ENCODE data around the gene COL5A2.

Gene COL5A2

GRCh38 chr2:189113963-189114362 lies 65.6 kb downstream of the COL5A2 start:
- DNase-seq = no peak
- no peaks in the 10 kb centered on the region for H3K4me1 ChIP-seq (ENCODE audit: control insufficient read depth, insufficient read depth, low read length, poor library complexity, severe bottlenecking)
- H3K27ac ChIP-seq (ENCODE audit: insufficient read depth, low read length, poor library complexity, severe bottlenecking) = no peak overlapping the region
- H3K9me3 ChIP-seq (ENCODE audit: control insufficient read depth, low read length) = no peaks in the 10 kb centered on the region
- no peaks in the 10 kb centered on the region for H3K36me3 ChIP-seq (ENCODE audit: control insufficient read depth, insufficient read depth, low read length)
- H3K27me3 ChIP-seq (replicated peaks; ENCODE audit: control insufficient read depth, insufficient read depth, low read length, poor library complexity, severe bottlenecking) = no peaks in the 10 kb centered on the region
- no peak overlapping the region for H3K4me3 ChIP-seq (ENCODE audit: insufficient read depth, low read depth, low read length, poor library complexity, severe bottlenecking)

GRCh38 chr2:189111063-189111715 lies 68.4 kb downstream of the COL5A2 start:
- H3K36me3 ChIP-seq (ENCODE audit: control insufficient read depth, insufficient read depth, low read length) = no peaks in the 10 kb centered on the region
- no peaks in the 10 kb centered on the region for H3K9me3 ChIP-seq (ENCODE audit: control insufficient read depth, low read length)
- H3K4me3 ChIP-seq (ENCODE audit: insufficient read depth, low read depth, low read length, poor library complexity, severe bottlenecking) = no peak overlapping the region
- DNase-seq = no peak
- H3K4me1 ChIP-seq (ENCODE audit: control insufficient read depth, insufficient read depth, low read length, poor library complexity, severe bottlenecking) = no peaks in the 10 kb centered on the region
- no peaks in the 10 kb centered on the region for H3K27me3 ChIP-seq (replicated peaks; ENCODE audit: control insufficient read depth, insufficient read depth, low read length, poor library complexity, severe bottlenecking)
- H3K27ac ChIP-seq (ENCODE audit: insufficient read depth, low read length, poor library complexity, severe bottlenecking) = no peak overlapping the region

GRCh38 chr2:189109921-189110397 lies 69.6 kb downstream of the COL5A2 start:
- H3K9me3 ChIP-seq (ENCODE audit: control insufficient read depth, low read length) = no peaks in the 10 kb centered on the region
- no peaks in the 10 kb centered on the region for H3K4me1 ChIP-seq (ENCODE audit: control insufficient read depth, insufficient read depth, low read length, poor library complexity, severe bottlenecking)
- no peak overlapping the region for H3K4me3 ChIP-seq (ENCODE audit: insufficient read depth, low read depth, low read length, poor library complexity, severe bottlenecking)
- no peaks in the 10 kb centered on the region for H3K27me3 ChIP-seq (replicated peaks; ENCODE audit: control insufficient read depth, insufficient read depth, low read length, poor library complexity, severe bottlenecking)
- no peak overlapping the region for H3K27ac ChIP-seq (ENCODE audit: insufficient read depth, low read length, poor library complexity, severe bottlenecking)
- H3K36me3 ChIP-seq (ENCODE audit: control insufficient read depth, insufficient read depth, low read length) = no peaks in the 10 kb centered on the region
- DNase-seq = no peak

- DNase-seq = no peak
- H3K27me3 ChIP-seq (replicated peaks; ENCODE audit: control insufficient read depth, insufficient read depth, low read length, poor library complexity, severe bottlenecking) = no peaks in the 10 kb centered on the region
Measured at GRCh38 chr2:189104934-189105333, 74.6 kb downstream of the COL5A2 start.

GRCh38 chr2:189102735-189103134 lies 76.8 kb downstream of the COL5A2 start:
- Histone ChIP-seq H3K9me3 (ENCODE audit: control insufficient read depth, low read length) (no peaks in the 10 kb centered on the region), H3K4me1 (ENCODE audit: control insufficient read depth, insufficient read depth, low read length, poor library complexity, severe bottlenecking) (no peaks in the 10 kb centered on the region), H3K27ac (ENCODE audit: insufficient read depth, low read length, poor library complexity, severe bottlenecking) (no peak overlapping the region), H3K36me3 (ENCODE audit: control insufficient read depth, insufficient read depth, low read length) (no peaks in the 10 kb centered on the region), H3K27me3 (replicated peaks; ENCODE audit: control insufficient read depth, insufficient read depth, low read length, poor library complexity, severe bottlenecking) (no peaks in the 10 kb centered on the region), H3K4me3 (ENCODE audit: insufficient read depth, low read depth, low read length, poor library complexity, severe bottlenecking) (no peak overlapping the region)
- DNase-seq = no peak

More at GRCh38 chr2:189104934-189105333, 74.6 kb downstream of the COL5A2 start:
- Histone ChIP-seq H3K4me1 (ENCODE audit: control insufficient read depth, insufficient read depth, low read length, poor library complexity, severe bottlenecking) (no peaks in the 10 kb centered on the region), H3K9me3 (ENCODE audit: control insufficient read depth, low read length) (no peaks in the 10 kb centered on the region), H3K36me3 (ENCODE audit: control insufficient read depth, insufficient read depth, low read length) (no peaks in the 10 kb centered on the region), H3K27ac (ENCODE audit: insufficient read depth, low read length, poor library complexity, severe bottlenecking) (no peak overlapping the region), H3K4me3 (ENCODE audit: insufficient read depth, low read depth, low read length, poor library complexity, severe bottlenecking) (no peak overlapping the region)

GRCh38 chr2:189097934-189098333 lies 81.6 kb downstream of the COL5A2 start:
- Histone ChIP-seq H3K9me3 (ENCODE audit: control insufficient read depth, low read length) (no peaks in the 10 kb centered on the region), H3K27me3 (replicated peaks; ENCODE audit: control insufficient read depth, insufficient read depth, low read length, poor library complexity, severe bottlenecking) (no peaks in the 10 kb centered on the region), H3K4me3 (ENCODE audit: insufficient read depth, low read depth, low read length, poor library complexity, severe bottlenecking) (no peak overlapping the region), H3K4me1 (ENCODE audit: control insufficient read depth, insufficient read depth, low read length, poor library complexity, severe bottlenecking) (no peaks in the 10 kb centered on the region), H3K36me3 (ENCODE audit: control insufficient read depth, insufficient read depth, low read length) (no peaks in the 10 kb centered on the region), H3K27ac (ENCODE audit: insufficient read depth, low read length, poor library complexity, severe bottlenecking) (no peak overlapping the region)
- DNase-seq = no peak

- Histone ChIP-seq H3K4me3 (ENCODE audit: insufficient read depth, low read depth, low read length, poor library complexity, severe bottlenecking) (no peak overlapping the region), H3K36me3 (ENCODE audit: control insufficient read depth, insufficient read depth, low read length) (no peaks in the 10 kb centered on the region), H3K9me3 (ENCODE audit: control insufficient read depth, low read length) (no peaks in the 10 kb centered on the region), H3K4me1 (ENCODE audit: control insufficient read depth, insufficient read depth, low read length, poor library complexity, severe bottlenecking) (no peaks in the 10 kb centered on the region), H3K27me3 (replicated peaks; ENCODE audit: control insufficient read depth, insufficient read depth, low read length, poor library complexity, severe bottlenecking) (no peaks in the 10 kb centered on the region), H3K27ac (ENCODE audit: insufficient read depth, low read length, poor library complexity, severe bottlenecking) (no peak overlapping the region)
- no peak for DNase-seq
Measured at GRCh38 chr2:189096769-189097447, 82.7 kb downstream of the COL5A2 start.

- DNase-seq = no peak
- Histone ChIP-seq H3K27me3 (replicated peaks; ENCODE audit: control insufficient read depth, insufficient read depth, low read length, poor library complexity, severe bottlenecking) (no peaks in the 10 kb centered on the region), H3K4me1 (ENCODE audit: control insufficient read depth, insufficient read depth, low read length, poor library complexity, severe bottlenecking) (no peaks in the 10 kb centered on the region), H3K9me3 (ENCODE audit: control insufficient read depth, low read length) (no peaks in the 10 kb centered on the region), H3K27ac (ENCODE audit: insufficient read depth, low read length, poor library complexity, severe bottlenecking) (no peak overlapping the region), H3K36me3 (ENCODE audit: control insufficient read depth, insufficient read depth, low read length) (no peaks in the 10 kb centered on the region), H3K4me3 (ENCODE audit: insufficient read depth, low read depth, low read length, poor library complexity, severe bottlenecking) (no peak overlapping the region)
Measured at GRCh38 chr2:189095101-189095500, 84.5 kb downstream of the COL5A2 start.

GRCh38 chr2:189092936-189093335 lies 86.6 kb downstream of the COL5A2 start:
- Histone ChIP-seq H3K9me3 (ENCODE audit: control insufficient read depth, low read length) (no peaks in the 10 kb centered on the region), H3K27me3 (replicated peaks; ENCODE audit: control insufficient read depth, insufficient read depth, low read length, poor library complexity, severe bottlenecking) (no peaks in the 10 kb centered on the region), H3K4me3 (ENCODE audit: insufficient read depth, low read depth, low read length, poor library complexity, severe bottlenecking) (no peak overlapping the region), H3K27ac (ENCODE audit: insufficient read depth, low read length, poor library complexity, severe bottlenecking) (no peak overlapping the region), H3K36me3 (ENCODE audit: control insufficient read depth, insufficient read depth, low read length) (no peaks in the 10 kb centered on the region), H3K4me1 (ENCODE audit: control insufficient read depth, insufficient read depth, low read length, poor library complexity, severe bottlenecking) (no peaks in the 10 kb centered on the region)
- DNase-seq = no peak

GRCh38 chr2:189091253-189091652 lies 88.3 kb downstream of the COL5A2 start:
- Histone ChIP-seq H3K4me1 (ENCODE audit: control insufficient read depth, insufficient read depth, low read length, poor library complexity, severe bottlenecking) (no peaks in the 10 kb centered on the region), H3K27ac (ENCODE audit: insufficient read depth, low read length, poor library complexity, severe bottlenecking) (no peak overlapping the region), H3K36me3 (ENCODE audit: control insufficient read depth, insufficient read depth, low read length) (no peaks in the 10 kb centered on the region), H3K9me3 (ENCODE audit: control insufficient read depth, low read length) (no peaks in the 10 kb centered on the region), H3K27me3 (replicated peaks; ENCODE audit: control insufficient read depth, insufficient read depth, low read length, poor library complexity, severe bottlenecking) (no peaks in the 10 kb centered on the region), H3K4me3 (ENCODE audit: insufficient read depth, low read depth, low read length, poor library complexity, severe bottlenecking) (no peak overlapping the region)
- DNase-seq = no peak

All from effector memory CD4-positive, alpha-beta T cell (primary cell).